COLO668 (cell line): ENCODE results near the gene PIK3R1.

ENCODE experiments used
- DNase-seq: peaks from one replicate; lab custom pipeline; 2025; ENCODE audit not compliant: unreplicated experiment; lab: John Stamatoyannopoulos, UW

The PIK3R1 gene

DNA sequence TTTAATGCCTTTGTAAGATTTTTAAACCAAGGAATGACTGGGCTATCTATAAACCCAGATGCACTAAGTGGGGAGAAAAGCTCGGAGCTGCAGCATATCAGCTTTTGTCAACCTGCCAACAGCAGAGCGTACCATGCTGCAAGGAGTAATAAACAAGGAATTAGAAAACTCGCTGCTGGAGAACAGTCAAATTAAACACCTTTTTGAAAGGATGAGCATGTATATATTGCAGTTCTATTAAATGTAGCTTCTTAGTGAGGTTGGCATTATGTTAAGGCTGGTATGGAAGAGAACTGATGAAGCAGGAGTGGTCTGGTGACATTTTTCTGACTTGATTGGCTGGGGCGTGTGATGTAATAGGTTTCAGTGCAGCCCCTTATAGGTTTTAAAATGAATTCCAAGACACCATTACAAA lies 74.7 kb downstream of the PIK3R1 start:
- DNase-seq, result no peak

DNA sequence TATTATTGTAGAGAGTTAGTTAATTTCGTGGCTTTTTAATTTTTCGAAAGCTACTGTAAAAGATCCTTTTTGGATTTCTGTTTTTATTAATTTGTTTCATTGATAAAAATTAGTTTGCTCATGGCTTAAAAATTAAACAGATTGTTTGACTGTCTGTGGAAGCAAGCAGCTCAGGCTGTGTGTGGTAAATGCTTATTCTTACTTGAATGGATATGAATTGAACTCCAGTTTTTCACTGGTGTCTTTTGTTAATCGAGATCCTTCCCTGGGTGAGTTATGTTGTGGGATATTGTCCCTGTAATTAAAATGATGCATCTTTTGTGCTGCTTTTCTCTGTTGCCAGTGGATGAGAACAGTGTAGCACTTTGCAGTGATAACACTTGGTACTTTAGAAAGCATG lies 75.3 kb downstream of the PIK3R1 start:
- no peak for DNase-seq

DNA sequence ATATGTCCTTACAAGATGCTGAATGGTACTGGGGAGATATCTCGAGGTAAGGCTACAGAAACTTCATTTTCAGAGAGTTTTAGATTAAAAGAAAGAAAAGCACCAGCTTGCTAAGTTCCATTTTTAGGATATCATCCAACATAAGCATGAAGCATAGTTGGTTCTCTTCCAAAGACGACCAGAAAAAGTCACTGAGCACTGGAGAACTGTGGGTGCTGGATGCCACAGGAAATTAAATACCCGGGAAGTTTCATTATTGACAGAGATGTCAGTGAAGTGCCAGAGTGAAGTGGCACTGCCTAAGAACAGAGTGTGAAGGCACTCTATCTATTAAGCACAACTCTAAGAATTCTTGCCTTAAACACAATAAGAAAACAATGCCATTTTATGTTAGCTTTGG lies 76.8 kb downstream of the PIK3R1 start:
- DNase-seq, result no peak

DNA sequence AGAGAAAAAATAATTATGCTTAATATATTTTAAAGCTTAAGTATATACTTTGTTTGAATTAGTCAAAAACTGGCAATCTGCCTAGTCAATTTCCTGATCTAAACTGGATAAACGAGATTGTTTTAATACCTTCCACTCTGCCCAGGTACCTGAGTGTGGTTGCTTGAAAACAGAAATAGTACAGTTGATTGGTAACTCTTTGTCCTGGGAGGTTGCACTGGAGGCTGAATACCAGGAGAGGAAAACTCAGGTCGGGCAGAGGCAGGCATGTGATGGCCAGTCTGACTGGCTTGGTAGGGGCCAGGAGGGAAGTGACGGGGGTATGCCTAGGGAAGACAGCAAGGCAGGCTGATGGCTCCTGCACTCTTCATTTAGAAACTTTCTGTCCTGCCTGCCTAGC lies 80.2 kb downstream of the PIK3R1 start:
- DNase-seq, result no peak

DNA sequence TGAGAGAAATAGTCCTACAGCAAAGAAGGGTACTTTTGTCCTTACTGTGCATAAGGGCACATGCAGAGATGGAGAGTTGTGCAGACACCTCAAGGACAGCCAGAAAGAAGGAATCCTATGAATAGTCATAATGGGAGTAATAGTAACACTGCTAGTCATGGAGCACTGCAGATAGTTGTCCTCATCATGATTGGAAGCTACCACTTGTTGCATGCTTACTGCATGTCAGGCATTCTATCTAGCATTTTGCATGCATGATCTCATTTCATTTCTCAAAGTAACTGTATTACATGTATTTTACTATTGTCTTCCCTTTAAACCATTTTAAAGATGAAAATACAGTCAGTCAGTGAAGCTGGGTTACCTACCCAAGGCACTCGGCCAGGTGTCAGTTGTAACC lies 81.3 kb downstream of the PIK3R1 start:
- no peak for DNase-seq

DNA sequence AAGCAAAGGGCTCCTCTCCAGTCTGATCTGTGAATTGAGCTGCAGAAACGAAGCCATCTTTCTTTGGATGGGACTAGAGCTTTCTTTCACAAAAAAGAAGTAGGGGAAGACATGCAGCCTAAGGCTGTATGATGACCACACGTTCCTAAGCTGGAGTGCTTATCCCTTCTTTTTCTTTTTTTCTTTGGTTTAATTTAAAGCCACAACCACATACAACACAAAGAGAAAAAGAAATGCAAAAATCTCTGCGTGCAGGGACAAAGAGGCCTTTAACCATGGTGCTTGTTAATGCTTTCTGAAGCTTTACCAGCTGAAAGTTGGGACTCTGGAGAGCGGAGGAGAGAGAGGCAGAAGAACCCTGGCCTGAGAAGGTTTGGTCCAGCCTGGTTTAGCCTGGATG lies 82.1 kb downstream of the PIK3R1 start:
- DNase-seq, result no peak

DNA sequence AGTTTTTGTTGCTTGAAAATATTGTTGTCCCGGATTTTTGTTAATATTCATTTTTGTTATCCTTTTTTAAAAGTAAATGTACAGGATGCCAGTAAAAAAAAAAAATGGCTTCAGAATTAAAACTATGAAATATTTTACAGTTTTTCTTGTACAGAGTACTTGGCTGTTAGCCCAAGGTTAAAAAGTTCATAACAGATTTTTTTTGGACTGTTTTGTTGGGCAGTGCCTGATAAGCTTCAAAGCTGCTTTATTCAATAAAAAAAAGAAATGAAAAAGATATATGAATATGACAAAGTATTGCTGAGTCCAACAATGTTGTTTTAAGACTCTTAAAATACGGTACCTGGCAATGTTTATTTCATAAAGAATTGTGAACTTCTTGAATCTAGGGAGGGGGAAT lies 82.9 kb downstream of the PIK3R1 start:
- no peak for DNase-seq

DNA sequence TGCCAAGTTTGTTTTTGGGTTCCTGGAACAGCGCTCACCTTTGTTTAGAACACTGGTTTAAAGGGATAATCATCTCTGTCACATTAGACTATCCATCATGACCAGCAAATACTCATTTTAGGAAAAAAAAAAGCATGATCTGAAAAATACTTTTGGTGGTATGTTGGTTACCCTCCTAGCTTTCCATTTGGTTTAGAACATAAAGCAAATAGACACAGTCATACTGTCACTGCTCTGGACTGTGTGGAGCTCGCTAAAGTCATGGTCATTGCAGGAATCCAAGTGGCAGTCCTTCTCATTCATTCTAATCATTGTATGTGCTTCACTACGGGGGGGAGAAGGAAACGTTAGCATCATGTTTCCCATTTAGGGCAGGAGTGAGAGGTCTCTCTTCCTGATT lies 83.5 kb downstream of the PIK3R1 start:
- DNase-seq, result no peak

DNA sequence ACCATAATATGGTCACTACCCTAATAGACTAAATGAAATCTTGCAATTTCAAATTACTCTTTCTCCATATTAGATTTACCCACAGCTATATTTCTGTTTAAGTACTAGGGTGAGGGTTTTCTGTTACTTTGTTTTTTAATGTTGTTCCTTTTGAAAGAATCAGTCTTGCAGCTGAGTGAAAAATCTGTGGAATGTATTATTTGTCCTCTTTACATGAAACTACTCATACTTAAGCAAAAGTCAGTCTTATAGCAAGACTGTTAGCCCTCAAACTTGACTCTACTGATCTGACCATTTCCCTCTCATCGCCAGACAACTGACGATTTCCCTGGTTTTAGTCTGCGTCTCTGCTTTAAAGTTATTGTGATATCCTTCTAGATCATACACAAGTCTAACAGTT lies 84.0 kb downstream of the PIK3R1 start:
- DNase-seq, result no peak

DNA sequence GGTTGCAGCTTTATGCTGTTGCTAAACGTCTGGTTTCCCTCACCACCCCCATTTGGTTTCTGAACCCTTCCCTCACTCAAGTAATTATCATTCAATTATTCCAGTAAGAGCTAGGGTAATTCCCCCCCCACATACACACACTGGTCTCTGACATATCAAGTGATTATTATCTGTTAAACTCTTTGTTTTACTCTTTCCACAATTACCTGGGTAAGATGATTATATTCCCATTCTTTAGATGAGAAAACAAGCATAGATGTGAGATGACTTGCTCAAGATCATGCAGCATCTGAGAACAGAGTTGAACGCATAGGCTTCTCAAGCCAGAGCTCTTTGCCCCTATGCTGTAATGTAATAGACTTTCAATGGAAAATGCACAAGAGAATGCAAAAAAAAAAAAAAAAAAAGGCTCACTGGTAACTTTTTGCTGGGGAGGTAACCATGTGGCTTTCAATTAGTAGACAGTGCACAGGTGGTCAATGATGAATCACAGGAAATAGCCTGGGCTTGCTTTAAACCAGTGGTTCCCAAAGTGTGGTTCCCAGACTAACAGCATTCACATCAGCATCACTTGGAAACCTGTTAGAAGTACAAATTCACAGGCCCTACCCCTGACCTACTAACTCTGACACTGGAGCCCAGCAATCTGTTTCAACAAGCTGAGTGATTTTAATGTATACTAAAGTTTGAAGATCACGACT lies 87.6 kb downstream of the PIK3R1 start:
- DNase-seq, result no peak

DNA sequence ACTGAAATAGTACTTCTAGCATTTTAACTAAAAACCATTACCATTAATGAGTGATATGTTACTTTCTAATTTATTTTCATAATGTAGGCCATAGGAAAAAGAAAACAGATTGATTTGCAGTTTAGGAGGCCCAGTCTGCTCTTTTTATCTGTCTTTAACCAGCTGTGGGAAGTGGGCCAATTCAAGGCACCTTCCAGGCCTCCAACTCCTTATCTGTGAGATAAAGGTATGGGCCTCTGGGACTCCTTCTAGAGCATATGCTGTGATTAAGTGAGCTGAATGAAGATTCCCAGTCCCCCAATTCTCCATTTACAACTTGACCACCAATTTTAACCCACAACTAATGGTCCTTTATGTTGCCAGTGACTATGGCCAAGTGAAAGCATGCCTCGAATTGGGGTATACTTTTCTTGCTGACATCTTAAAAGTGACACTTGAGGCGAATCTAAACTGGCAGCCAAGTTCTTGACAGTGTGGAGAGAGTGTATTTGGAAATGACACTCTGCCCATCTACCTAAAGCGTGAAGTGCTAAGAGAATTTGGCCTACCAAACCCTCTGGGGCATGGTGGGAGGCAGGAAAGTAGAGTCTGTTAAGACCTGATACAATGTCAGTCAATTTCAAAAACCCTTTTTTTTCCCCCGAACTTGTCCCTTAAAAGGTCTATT lies 88.3 kb downstream of the PIK3R1 start:
- no peak for DNase-seq

DNA sequence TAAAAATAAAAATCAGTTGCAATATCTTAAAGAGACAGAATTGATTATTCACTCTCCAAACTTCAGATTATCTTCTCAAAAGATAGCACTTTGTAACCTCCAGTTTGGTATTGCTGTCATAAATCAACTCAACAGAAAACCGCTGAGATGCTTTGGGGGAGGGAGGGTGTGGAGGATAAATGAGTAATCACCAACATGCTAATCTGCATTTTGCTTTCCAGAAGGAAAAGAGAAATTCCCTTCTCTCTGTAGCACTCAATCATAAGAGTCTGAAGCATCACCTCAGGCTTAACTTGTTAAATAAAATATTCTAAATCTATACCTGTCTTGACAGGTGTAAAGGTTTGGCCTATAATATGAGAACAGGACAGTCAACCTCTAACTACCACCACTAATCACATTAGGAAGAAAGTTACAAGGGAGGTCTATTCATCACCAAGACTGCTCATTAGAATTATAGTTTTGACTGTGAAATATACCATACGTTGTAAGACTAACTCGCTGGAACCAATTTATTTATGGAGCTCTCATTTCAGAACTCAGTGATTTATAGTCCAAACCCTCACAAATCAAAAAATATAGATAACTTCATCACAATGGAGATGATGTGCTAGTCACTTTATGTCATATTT lies 89.0 kb downstream of the PIK3R1 start:
- no peak for DNase-seq

DNA sequence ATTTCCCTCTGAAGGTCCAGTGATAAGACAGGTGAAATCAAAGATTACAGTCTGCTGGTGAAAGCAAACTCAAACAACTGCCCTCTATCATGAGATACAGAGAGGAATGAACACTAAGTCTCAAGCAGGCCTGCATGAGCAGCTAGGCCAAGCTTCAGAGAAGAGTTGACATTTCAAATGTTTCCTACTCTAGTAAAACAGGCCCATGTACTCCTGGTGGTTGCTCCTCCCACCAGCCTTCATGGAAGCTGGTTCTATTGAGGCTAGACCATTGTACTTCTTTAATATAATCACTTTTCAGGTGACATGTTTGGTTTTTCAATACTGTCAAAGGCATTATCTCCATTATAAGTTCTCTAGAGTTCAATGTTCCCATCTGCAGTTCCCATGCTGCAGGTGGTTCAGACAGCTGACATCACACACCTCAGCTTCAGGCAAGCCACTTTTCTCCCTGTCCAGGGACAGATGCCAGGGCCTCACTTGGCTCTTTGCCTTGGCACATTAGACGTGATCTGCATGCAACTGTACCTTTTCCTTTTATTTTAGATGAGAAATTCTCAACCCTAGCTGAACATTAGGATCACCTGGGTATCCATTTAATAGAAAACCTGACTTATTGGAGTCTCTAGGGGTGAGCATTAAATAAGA lies 89.8 kb downstream of the PIK3R1 start:
- no peak for DNase-seq

DNA sequence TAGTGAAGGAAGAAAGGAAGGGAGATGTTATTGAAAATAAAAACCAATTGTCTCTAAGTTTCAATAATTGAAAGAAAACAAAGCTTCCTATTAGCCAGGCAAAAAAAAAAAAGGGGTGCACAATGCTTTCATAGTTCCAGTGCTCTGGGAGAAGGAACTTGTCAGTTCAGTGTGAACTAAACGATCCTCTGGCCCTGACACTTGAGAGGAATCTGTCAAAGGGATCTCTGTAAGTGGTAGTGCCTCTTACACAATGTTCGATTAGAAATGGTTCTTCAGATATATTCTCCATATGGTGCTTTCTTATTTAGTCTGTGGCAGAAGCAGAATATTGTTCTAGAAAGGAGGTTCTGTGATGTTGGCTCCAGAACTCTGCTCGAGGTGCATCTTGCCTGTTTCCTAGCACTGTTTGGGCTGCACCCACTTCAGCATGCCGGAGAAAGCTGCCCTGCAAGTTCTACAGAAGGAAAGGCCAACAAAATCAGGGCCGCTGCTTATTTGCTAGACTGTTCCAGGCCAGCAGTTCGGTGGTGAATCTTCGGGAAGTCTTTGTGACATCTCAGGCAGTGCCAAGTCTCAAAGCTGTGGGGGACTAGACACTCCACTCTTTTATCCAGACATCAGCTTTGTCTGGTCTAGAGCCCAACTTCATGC lies 90.9 kb downstream of the PIK3R1 start:
- no peak for DNase-seq

DNA sequence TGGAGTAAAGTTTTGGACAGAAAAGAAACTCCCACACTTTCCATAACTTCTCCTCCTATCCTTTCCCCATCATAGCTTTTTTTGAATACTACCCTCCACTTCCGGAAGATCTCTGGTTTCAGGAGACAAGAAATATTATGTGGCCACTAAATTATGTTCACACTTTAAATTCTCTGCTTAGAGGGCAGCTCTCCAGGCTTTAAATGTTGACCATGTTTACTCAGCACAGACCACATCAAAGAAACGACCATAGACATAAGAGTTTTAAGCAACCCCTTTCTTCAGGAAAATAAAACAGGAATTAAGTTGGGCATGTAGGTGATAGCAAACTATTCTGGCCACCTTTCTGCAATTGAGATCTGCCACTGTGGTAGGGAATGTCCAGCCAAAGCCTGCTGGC lies 97.8 kb downstream of the PIK3R1 start:
- no peak for DNase-seq

DNA sequence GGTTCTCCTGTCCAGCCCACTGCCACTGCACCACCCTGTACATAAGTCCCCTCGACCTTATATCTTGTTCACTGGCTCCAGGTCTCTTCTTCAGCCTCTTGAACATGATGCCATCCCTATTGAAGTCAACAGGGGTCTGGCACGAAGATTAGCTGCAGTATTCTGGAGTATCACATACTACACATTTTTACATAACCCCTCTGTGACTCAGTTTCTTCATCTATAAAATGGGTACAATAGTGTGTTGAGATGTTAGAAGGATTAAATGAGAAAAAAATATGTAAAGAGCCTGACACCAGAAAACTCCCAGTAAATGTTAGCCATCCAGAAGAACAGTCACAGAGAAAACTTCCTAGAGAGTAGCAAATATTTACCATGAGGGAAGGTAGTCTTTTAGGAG lies 98.9 kb downstream of the PIK3R1 start:
- no peak for DNase-seq

DNA sequence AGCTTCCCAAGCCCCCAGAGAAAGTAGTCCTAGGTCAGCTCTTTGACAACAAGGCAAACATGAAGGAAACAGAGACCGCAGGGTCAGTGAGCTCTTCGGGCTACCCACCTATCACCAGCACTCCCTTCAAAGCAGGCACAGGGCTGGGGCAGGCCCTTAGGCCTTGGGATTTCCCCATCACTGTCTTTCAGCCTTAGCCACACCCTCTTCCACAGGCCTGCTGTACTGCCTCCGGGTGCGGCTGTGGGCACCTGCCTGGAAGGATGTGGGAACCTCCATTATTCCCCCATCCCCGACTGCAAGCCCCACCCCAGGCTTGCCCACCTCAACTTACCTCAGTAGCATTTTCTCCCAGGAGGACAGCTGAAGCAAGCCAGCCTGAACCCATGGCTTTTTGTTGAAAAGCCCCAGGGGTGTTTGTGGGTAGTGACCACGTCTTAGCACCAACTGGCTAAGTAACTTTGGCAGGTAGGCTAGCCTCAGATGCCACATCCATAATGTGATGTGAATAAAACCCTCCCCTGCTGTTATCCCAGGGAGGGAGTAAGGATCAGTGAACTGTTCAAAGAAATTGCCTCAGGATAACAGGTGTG lies 100.2 kb downstream of the PIK3R1 start:
- DNase-seq, result no peak

DNA sequence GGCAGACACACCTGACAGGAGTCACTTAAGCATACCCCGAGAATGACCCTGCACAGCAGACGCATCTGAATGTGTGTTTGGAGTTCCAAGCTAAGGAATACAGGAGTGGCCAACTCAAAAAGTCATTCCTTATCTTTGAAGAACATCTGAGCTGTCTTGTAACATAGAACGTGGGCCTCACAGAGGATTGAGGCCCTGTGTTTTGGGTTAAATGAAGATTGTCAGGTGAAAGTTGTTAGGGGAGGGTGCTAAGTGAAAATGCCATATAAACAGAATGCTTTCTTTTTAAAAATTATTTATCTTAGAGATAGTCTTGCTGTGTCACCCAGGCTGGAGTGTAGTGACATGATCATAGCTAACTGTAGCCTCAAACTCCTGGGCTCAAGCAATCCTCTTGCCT lies 100.9 kb downstream of the PIK3R1 start:
- DNase-seq, result no peak

DNA sequence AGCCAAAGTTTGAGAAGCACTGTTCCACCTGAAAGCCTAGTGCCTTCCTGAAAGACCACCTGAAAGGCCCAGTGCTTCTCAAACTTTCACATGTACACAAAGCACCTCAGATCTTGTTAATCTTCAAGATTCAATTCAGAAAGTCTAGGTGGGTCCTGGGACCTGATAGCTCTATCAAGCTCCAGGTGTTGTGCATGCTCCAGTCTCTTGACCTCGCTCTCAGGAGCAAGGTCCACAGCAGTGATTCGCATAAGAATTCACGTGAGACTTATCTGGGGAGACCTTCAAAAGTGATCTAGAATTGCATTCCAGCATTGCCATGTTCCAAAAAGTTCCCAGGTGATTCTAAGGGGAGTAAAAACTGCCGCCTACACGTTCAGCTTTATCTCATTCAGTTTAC lies 102.1 kb downstream of the PIK3R1 start:
- DNase-seq, result no peak

DNA sequence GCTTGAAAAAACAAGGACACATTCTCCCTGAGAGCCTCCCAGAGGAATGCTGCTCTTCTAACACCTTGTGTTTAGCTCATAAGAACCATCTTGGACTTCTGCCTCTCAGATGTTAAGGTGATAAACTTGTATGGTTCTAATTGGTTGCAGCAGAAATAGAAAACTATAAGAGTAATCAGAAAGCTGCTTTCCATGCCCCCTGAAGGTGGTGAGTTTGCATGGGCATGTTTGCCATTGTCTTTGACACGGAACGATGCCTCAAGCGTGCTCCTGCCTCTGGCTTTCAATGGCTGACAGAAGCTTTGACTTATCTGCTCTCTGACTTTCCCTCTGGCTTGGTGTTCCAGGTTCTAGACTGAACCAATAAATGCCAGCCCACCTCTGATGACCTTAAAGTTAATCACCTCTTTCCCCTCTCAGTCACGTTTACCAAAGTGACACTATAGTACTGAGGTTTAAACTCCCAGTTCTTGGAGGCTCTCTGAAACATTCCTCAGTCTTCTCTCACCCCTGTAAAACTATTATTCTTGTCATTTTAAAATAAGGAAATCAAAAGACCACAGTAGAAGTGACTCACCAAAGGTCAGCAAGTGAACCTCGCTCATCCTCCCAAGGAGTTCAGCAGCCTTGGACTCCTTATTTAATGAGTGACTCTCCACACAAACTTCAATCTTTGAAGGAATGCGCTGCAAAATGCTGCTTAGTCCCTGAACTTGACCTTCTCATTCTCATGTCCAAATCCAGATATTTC lies 103.6 kb downstream of the PIK3R1 start:
- DNase-seq, result no peak
